Measurements from ENCODE around the gene RILPL2. TPM values are rescaled to one million over a fixed set of nuclear protein-coding genes. Genes with fewer than 3 reads are reported as not detected.

The RILPL2 gene
- total RNA-seq, 1 experiment from 2014 or later, result 0.45 TPM

Other genes starting within 250 kb of the RILPL2 start
- gene MPHOSPH9, start 203.5 kb downstream of the RILPL2 start, total RNA-seq (2014; rRNA removed; shearing (Covaris generic)), result 54.5 and 91.7 TPM in 2 replicates
- 14.1 and 20.8 TPM in 2 replicates for gene MTRFR, start 203.2 kb downstream of the RILPL2 start, total RNA-seq (2014; rRNA removed; shearing (Covaris generic))
- gene CDK2AP1, start 164.8 kb downstream of the RILPL2 start, total RNA-seq (2014; rRNA removed; shearing (Covaris generic)), result 167 and 217 TPM in 2 replicates
- gene SBNO1, start 71.8 kb downstream of the RILPL2 start, total RNA-seq (2014; rRNA removed; shearing (Covaris generic)), result 17.7 and 25.0 TPM in 2 replicates
- 16.1 and 18.1 TPM in 2 replicates for gene KMT5A, start 52.6 kb downstream of the RILPL2 start, total RNA-seq (2014; rRNA removed; shearing (Covaris generic))
- 5.5 and 12.8 TPM in 2 replicates for gene SNRNP35, start 21.5 kb upstream of the RILPL2 start, total RNA-seq (2014; rRNA removed; shearing (Covaris generic))
- gene RILPL1, start 97.0 kb upstream of the RILPL2 start, total RNA-seq (2014; rRNA removed; shearing (Covaris generic)), result 12.4 and 13.2 TPM in 2 replicates
- gene TMED2, start 147.9 kb upstream of the RILPL2 start, total RNA-seq (2014; rRNA removed; shearing (Covaris generic)), result 158 and 177 TPM in 2 replicates
- gene DDX55, start 165.4 kb upstream of the RILPL2 start, total RNA-seq (2014; rRNA removed; shearing (Covaris generic)), result 35.2 and 37.5 TPM in 2 replicates
- gene EIF2B1, start 197.0 kb upstream of the RILPL2 start, total RNA-seq (2014; rRNA removed; shearing (Covaris generic)), result 44.8 and 61.1 TPM in 2 replicates
- gene GTF2H3, start 197.1 kb upstream of the RILPL2 start, total RNA-seq (2014; rRNA removed; shearing (Covaris generic)), result 40.4 and 42.7 TPM in 2 replicates
- 6.9 and 7.8 TPM in 2 replicates for gene TCTN2, start 234.4 kb upstream of the RILPL2 start, total RNA-seq (2014; rRNA removed; shearing (Covaris generic))

Data from H7 (cell line).